ENCODE results near the gene RNASE12.
"Not testable (repeated sequence)": the region's sequence is repeated elsewhere in the genome, so short reads cannot be mapped to it uniquely, and the experiment has no call there.

The RNASE12 gene, protein sequence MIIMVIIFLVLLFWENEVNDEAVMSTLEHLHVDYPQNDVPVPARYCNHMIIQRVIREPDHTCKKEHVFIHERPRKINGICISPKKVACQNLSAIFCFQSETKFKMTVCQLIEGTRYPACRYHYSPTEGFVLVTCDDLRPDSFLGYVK

DNA sequence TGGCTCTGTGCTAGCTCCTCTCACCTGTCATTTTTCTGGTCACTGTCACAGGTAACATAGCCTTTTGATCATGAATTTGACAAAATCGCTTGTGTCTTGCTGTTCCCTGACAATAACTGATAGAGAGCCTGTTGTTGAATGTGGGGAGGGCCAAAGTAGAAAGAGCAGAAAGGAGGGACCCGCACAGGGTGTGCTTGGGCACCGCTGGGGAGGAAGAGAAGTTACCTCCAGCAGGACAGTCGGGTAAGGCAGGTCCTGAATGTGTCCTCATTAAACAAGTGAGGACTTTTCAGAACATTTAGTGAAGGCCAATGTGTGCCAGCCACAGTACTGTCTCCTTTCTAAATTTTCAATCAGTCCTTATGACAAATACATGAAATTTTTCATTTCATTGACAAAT, at the start of gene RNASE12:
TSS of gene RNASE12 (minus strand) at position 142 of the 400 bp plus-strand sequence. CDS start 653 bp downstream, outside the sequence.
- DNase-seq (ENCODE audit: low spot score): no peak

GRCh38 chr14:20632831-20633691, 41.9 kb upstream of the RNASE12 start:
- DNase-seq (ENCODE audit: low spot score): peak; percentile 90

- DNase-seq (ENCODE audit: low spot score): peak; percentile 32
Measured at GRCh38 chr14:20632448-20632830, 41.3 kb upstream of the RNASE12 start.

- DNase-seq (ENCODE audit: low spot score): peak; percentile 71
Measured at GRCh38 chr14:20631880-20632389, 40.8 kb upstream of the RNASE12 start.

DNA sequence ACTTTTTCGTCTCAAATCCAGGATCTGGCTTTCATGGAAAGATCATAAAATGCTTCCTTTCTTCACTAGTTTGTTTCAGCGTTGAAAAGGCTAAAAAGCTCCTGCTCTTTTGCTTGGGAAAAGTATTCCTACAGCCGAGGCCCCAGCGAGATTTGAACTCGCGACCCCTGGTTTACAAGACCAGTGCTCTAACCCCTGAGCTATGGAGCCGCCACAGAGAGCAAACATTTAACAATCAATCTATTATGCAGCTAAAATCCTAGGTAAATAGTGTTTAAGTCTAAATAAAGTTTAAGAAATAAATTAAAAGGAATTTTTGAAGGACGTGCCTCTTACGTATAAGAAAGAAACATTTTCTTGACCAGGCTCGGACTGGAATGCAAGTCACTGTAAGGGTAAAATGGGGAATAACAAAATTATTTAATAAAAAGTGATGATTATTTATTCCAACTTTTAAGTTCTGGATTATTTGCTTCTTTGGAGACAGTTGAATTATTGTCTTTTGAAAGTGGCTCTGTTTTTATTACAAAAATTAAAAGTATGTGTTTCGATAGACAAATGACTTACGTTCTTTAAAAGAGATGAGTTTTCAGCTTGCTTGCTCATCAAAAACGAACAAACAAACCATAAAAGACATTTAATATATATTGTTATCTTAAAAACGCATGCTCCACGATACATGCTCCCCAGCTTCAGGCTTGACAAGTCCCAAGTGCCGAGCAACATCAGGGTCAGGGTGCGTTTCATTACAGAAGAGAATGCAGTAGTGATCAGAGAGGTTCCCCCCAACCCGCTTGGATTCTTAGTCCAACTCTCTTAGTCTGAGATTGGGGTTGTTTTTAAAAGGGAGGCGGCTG, 40.1 kb upstream of the RNASE12 start:
- peak; percentile 71 for DNase-seq (ENCODE audit: low spot score)

- DNase-seq (ENCODE audit: low spot score): peak; percentile 81
Measured at GRCh38 chr14:20630340-20631022, 39.3 kb upstream of the RNASE12 start.

- DNase-seq (ENCODE audit: low spot score): no peak
Measured at GRCh38 chr14:20628063-20628854, 37.1 kb upstream of the RNASE12 start.

DNA sequence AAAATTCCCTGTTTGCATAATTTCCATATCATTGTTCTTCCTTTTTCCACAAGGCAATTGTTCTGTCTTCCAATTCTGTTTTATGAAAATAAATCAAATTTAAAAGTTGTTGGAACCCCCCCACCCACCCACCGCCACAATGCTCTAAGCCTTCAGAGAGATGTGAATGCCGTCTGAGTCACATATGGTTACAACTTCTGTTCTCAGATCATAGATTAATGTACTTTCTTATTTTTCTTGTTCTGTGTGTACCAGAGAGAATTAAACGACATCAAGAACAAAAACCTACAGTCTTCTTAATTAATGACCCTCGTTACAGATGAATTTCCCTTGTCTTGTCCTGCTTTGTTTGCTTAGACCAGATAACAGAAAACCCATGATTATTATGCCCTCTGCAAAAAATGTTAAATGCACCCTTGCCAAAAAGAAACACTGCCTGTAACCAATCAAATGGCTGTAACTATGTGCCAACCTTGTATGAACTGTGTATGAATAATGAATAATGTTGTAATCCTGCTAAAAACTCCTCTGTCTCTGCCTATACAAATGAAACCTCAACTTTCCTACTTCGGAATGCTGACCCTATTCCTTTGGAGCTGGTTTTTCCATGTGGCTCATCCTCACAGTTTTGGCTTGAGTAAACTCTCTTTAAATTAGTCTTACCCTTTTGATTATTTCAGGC, 36.3 kb upstream of the RNASE12 start:
- no peak for DNase-seq (ENCODE audit: low spot score)

- no peak for DNase-seq (ENCODE audit: low spot score)
Measured at GRCh38 chr14:20626274-20626673, 35.1 kb upstream of the RNASE12 start.

DNA sequence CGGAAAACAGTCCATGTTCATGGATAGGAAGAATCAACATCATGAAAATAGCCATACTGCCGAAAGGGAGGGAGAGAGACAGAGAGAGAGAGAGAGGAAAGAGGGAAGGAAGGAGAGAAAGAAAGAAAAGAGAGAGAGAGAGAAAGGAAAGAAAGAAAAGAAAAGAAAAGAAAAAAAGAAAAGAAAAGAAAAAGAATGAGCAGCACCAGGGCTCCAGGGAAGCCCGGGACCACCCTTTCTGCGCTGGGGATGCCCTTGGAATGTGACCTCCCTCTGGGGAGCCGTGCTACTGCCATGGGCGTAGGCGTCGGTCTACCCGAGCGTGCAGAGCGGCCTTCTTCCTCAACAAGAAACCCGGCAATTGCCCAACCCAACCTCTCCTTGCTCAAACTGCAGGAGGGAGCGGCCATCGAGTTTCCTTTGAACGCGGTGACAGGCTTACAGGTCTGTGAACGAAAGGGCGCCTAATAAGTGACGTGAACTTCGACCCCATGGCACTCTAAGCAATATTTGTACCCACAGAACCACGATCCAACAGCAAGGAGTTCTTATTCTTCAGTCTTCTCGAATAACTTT, 33.4 kb upstream of the RNASE12 start:
- peak; percentile 91 for DNase-seq (ENCODE audit: low spot score)

- DNase-seq (ENCODE audit: low spot score): no peak
Measured at GRCh38 chr14:20623798-20624197, 32.6 kb upstream of the RNASE12 start.

DNA sequence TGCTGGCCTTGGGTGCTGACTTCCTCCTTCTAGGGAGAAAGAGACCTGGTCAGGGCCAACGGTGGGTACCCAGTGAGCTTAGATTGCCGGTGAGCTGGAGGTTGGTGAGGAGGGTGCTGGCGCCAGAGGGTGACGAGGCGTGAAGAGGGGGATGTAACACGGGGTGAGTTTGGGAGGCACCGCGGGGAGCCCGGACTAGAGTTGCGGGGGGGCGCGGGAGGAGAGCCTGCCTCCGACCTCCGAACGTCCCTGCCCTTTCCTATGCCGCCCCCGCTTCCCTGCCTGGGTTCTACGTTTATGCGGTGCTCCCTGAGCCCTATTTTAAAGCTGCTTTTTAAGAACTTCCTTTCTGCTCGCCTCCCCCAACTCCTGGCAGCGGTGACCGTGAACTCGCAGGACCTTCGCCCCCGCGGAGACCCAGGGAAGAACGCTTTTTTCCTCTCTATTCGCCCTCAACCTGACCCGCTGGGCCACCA, 31.7 kb upstream of the RNASE12 start:
- no peak for DNase-seq (ENCODE audit: low spot score)

DNA sequence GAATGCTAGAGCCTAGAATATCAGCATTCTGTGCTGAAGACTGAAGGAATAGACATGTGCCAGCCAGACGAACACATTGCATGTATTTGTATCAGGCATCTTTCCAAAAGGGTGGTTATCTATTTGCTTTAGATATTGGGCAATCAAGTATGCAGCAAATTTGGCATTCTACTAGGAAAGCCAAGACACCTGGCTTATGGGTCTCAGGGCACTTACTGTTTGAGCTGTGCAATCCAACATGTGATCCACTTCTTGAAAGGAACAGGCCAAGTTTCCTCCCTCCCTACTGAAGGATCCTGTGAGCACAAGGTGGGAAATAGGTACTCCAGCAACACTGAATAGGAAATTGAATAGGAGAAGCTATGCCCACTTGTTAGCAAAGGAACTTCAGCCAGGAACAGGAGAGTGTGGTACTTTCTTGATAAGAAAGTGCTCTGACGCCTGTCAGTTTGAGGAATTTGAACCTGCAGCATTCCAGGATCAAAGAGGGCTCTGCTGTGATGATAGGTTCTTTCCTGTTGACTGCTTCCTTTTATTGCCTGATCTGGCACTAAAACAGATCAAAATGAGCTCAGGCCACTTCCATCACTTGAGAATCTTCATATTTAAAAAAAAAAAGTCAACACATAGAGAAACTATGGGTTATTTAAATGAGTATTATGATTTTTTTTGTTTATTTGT, 29.8 kb upstream of the RNASE12 start:
- DNase-seq (ENCODE audit: low spot score): no peak

DNA sequence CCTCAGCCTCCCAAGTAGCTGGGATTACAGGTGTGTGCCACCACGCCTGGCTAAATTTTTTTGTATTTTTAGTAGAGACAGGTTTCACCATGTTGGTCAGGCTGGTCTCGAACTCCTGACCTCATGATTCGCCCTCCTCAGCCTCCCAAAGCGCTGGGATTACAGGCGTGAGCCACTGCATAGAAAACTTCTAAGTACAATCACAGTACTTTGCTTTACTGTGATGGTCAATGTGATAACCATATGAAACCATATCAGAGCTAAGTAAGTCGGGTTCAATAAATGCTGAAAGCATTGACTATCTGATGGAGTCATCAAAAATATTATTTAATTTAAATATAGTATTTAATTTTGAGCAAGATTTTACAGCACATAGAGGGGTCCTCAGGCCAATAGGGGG, 28.5 kb upstream of the RNASE12 start:
- DNase-seq (ENCODE audit: low spot score): not testable (repeated sequence)

- DNase-seq (ENCODE audit: low spot score): no peak
Measured at GRCh38 chr14:20618271-20618749, 27.1 kb upstream of the RNASE12 start.

- no peak for DNase-seq (ENCODE audit: low spot score)
Measured at GRCh38 chr14:20617138-20618003, 26.2 kb upstream of the RNASE12 start.

DNA sequence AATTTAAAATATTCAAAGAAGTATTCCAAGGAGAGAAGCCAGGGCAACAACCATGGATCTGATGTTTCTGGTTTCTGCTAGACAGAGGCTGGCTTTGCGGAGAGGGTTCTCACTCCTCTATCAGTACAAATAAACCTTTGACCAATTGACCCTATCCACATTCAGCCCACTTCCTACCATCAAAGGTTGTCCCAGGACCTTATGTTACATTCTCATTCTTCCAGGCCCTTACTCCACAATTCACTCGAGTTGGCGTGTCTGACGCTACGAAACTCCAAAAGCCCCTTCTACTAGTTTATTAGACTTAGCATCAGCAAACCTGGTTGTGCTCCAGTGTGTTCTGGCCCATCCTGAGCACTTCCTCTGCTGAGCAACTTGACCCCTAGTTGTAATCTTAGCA, 24.8 kb upstream of the RNASE12 start:
- DNase-seq (ENCODE audit: low spot score): no peak
